Ureter (tissue), 1 donor: ENCODE results near the gene PAH. TPM values are rescaled to one million over a fixed set of nuclear protein-coding genes. Genes with fewer than 3 reads are reported as not detected.

Experiments
- DNase-seq: peaks from one replicate; pipeline ENCODE4 v3.0.0-alpha.2; 2020; ENCODE audit warnings: low spot score
- total RNA-seq: library from RNA; stranded (reverse); gene quantifications from one replicate; pipeline ENCODE4 v1.2.4, GENCODE V29; 2023
- donor health status: DM: yes; HTN: yes; CAD: no.

PAH gene
- total RNA-seq, 1 donor from 2014 or later: 2.2 TPM

DNA sequence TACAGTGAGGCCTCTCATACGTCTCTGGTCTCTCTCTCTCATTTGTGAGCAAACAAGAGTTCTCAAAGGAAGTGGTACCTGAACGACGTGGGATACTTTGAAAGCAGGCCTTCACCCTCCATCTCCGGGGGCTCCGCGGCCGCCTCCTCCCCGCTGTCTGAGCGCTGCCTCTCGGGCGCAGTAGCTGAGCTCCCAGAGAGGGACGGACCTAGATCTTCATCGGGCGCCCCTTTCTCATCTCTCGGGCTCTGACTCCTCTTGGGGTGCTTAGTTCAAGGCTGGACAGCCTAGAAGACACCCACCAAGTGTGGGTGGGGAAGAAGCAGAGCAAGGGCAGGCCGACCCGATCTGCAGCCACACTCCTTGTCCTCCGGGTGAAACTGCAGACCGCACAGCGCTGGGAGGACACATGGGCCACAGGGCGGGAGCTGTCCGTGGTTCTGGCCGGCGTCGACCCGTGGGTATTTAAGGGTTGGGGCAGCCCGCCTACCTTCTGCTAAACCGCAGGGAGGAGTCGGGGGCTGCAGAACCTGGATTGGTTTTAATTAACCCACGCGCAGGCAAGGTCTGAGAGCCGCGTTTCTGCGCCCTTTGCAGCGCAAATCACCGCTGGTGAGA lies 92.7 kb downstream of the PAH start:
- DNase-seq: no peak

- DNase-seq: no peak
Observed at GRCh38 chr12:102821149-102821548, 95.9 kb downstream of the PAH start.

- no peak for DNase-seq
Observed at GRCh38 chr12:102816816-102817434, 100.1 kb downstream of the PAH start.

- no peak for DNase-seq
Observed at GRCh38 chr12:102814691-102815367, 102.2 kb downstream of the PAH start.

DNA sequence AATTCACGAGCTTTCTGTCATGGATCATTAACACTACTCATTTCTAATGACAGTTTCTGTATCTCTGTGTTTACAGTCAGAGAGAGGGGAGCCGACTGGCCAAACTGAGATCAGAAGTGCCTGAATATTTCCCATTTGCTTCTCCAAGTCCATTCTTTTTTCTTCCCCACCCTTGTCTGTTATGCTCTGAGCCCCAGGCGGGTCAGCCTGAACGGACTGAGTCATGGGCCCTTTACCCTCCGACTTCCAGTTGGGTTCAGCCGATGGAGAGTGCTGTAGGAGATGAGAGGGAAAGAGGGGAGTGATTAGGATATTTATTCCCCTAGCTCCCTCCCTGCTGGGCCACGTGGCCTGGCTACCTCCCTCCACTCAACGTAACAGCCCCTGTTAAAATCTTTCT lies 104.7 kb downstream of the PAH start:
- no peak for DNase-seq

- DNase-seq: no peak
Observed at GRCh38 chr12:102811110-102811737, 105.8 kb downstream of the PAH start.

- no peak for DNase-seq
Observed at GRCh38 chr12:102808412-102808811, 108.6 kb downstream of the PAH start.

GRCh38 chr12:102806592-102806991 lies 110.5 kb downstream of the PAH start:
- DNase-seq: no peak

GRCh38 chr12:102806110-102806509 lies 110.9 kb downstream of the PAH start:
- no peak for DNase-seq

GRCh38 chr12:102800565-102800964 lies 116.5 kb downstream of the PAH start:
- no peak for DNase-seq

DNA sequence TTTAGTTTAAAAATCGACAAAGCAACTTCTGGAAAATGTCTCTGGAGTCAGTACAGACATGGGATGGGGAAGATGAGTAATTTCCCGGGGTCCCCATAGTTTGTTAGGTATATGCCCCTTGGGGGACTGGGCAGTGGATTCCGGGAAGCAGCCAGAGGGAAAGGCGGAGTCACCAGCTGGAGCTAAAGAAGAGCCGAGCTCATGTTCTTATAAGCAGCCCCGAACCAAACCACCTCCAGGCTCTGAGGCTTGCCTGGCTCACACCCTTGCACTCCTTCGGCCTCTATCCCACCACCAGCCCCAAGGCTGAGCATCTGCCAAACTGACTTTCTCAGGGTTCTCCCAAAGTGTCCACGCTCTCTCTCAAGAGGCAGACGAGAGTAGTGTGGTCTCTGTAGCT lies 117.8 kb downstream of the PAH start:
- DNase-seq: no peak

DNA sequence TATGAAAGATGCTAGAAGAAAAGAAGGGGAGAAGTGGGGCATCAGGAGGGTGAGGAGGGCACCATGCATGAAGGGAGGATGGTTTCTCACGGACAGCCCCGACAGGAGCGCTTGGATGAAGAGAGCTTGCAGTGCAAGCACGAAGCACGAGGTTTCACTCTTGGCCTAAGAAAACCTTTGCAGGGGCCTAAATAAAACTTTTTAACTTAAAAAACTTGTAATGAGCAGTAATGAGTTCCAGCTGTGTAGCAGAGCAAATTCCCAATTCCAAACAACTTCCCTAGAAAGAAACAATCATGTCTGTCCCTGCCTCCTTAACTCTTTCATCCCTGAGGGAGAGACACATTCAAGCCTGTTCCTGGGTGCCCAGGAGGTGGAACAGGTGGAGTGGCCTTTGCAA lies 119.5 kb downstream of the PAH start:
- no peak for DNase-seq

- no peak for DNase-seq
Observed at GRCh38 chr12:102793921-102794320, 123.1 kb downstream of the PAH start.

Other genes starting within 250 kb of the PAH start
- not detected for gene ASCL1, start 40.4 kb upstream of the PAH start, total RNA-seq